ENCODE results near the gene GYS1.
"Not testable (repeated sequence)": the region's sequence is repeated elsewhere in the genome, so short reads cannot be mapped to it uniquely, and the experiment has no call there.

Gene GYS1

DNA sequence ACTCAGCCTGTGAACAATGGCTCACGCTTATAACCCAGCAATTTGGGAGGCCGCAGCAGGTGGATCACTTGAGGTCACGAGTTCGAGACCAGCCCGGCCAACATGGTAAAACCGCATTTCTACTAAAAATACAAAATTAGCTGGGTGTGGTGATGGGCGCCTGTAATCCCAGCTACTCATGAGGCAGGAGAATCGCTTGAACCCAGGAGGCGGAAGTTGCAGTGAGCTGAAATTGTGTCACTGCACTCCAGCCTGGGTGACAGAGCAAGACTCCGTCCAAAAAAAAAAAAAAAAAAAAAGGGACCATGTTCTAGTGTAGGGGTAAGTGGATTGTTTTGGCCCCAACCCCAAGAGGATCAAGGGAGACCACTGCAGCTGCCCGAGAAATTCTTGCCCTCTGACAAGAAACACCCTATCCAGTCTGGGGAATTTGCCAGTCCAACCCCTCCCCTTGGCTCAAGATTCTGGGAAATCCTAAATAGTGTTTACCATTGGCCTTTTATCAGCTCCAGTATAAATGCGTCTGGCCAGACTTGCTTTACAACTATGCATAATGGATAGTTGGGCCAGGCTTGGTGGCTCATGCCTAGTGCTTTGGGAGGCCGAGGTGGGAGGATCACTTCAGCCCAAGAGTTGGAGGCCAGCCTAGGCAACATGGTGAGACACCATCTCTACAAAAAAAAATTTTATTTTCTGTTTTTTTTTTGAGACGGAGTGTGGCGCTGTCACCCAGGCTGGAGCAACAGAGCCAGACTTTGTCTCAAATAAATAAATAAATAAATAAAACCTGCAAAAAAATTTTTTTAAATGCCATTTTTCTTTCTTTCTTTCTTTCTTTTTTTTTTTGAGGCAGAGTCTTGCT, 64.7 kb downstream of the GYS1 start:
- peaks cover 4% of the 10 kb centered on the region; the same call in 1 of the 2 replicates for H3F3A ChIP-seq (ENCODE audit: insufficient read depth)
- no peaks in the 10 kb centered on the region for H3K36me3 ChIP-seq (ENCODE audit: low read length)
- H3K9me2 ChIP-seq (replicated peaks; ENCODE audit: insufficient read depth, low read length) = no peaks in the 10 kb centered on the region
- H3K27me3 ChIP-seq (ENCODE audit: low read length) = no peaks in the 10 kb centered on the region
- no peaks in the 10 kb centered on the region for H3K9me3 ChIP-seq (ENCODE audit: insufficient read depth, low read length)
- no peak overlapping the region for H2AFZ ChIP-seq (ENCODE audit: low read depth, low read length, severe bottlenecking)
- TF ChIP-seq, protein P1, sequence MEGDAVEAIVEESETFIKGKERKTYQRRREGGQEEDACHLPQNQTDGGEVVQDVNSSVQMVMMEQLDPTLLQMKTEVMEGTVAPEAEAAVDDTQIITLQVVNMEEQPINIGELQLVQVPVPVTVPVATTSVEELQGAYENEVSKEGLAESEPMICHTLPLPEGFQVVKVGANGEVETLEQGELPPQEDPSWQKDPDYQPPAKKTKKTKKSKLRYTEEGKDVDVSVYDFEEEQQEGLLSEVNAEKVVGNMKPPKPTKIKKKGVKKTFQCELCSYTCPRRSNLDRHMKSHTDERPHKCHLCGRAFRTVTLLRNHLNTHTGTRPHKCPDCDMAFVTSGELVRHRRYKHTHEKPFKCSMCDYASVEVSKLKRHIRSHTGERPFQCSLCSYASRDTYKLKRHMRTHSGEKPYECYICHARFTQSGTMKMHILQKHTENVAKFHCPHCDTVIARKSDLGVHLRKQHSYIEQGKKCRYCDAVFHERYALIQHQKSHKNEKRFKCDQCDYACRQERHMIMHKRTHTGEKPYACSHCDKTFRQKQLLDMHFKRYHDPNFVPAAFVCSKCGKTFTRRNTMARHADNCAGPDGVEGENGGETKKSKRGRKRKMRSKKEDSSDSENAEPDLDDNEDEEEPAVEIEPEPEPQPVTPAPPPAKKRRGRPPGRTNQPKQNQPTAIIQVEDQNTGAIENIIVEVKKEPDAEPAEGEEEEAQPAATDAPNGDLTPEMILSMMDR (IDR thresholded peaks at IDR 0.05; ENCODE audit: insufficient read depth, low read length, poor library complexity, severe bottlenecking) = no peak
- no peaks in the 10 kb centered on the region for H4K20me1 ChIP-seq (ENCODE audit: low read depth, low read length)
- no peak overlapping the region for H3K27ac ChIP-seq (ENCODE audit: low read depth, low read length)
- H3K4me3 ChIP-seq (ENCODE audit: insufficient read depth, low read length, poor library complexity, severe bottlenecking) = no peak overlapping the region
- no peak overlapping the region for H3K4me2 ChIP-seq (ENCODE audit: low read depth, low read length, poor library complexity, severe bottlenecking)
- H3K9ac ChIP-seq (ENCODE audit: low read length) = no peak overlapping the region
- no peaks in the 10 kb centered on the region for H3K79me2 ChIP-seq (ENCODE audit: insufficient read depth, low read length)

DNA sequence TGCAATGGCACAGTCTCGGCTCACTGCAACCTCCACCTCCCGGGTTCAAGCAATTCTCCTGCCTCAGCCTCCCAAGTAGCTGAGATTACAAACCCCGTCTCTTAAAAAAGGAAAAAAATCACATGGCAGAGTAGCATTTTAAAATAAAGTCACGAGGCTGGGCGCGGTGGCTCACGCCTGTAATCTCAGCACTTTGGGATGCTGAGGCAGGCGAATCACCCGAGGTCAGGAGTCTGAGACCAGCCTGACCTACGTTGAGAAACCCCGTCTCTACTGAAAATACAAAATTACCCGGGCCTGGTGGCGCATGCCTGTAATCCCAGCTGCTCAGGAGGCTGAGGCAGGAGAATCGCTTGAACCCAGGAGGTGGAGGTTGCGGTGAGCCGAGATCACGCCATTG, 65.4 kb downstream of the GYS1 start:
- not testable (repeated sequence) for H3K9me3 ChIP-seq (ENCODE audit: insufficient read depth, low read length); H2AFZ ChIP-seq (ENCODE audit: low read depth, low read length, severe bottlenecking); H3K79me2 ChIP-seq (ENCODE audit: insufficient read depth, low read length); H3K9ac ChIP-seq (ENCODE audit: low read length); H3K4me3 ChIP-seq (ENCODE audit: insufficient read depth, low read length, poor library complexity, severe bottlenecking); H3K9me2 ChIP-seq (replicated peaks; ENCODE audit: insufficient read depth, low read length); H3F3A ChIP-seq (ENCODE audit: insufficient read depth); H3K4me2 ChIP-seq (ENCODE audit: low read depth, low read length, poor library complexity, severe bottlenecking); H4K20me1 ChIP-seq (ENCODE audit: low read depth, low read length); H3K27ac ChIP-seq (ENCODE audit: low read depth, low read length); H3K27me3 ChIP-seq (ENCODE audit: low read length); H3K36me3 ChIP-seq (ENCODE audit: low read length)

DNA sequence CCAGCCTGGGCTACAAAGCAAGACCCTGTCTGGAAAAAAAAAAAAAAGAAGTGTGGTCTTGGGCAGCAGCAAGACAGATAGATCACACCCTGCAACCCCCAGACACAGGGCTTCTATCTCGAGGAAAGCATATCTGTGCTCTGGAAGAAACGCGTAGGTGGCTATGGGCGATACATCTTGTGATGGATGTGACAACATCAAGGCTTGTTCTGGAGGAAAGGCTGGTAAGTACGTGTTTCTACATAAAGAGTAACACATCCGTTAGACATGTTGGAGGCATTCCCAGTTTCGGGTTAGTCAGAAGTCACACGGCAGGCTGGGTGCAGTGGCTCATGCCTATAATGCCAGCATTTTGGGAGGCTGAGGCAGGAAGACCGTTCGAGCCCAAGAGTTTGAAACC, 66.2 kb downstream of the GYS1 start:
- H3K27ac ChIP-seq (ENCODE audit: low read depth, low read length) = no peak overlapping the region
- H3K4me2 ChIP-seq (ENCODE audit: low read depth, low read length, poor library complexity, severe bottlenecking) = no peak overlapping the region
- H3K9ac ChIP-seq (ENCODE audit: low read length) = no peak overlapping the region

DNA sequence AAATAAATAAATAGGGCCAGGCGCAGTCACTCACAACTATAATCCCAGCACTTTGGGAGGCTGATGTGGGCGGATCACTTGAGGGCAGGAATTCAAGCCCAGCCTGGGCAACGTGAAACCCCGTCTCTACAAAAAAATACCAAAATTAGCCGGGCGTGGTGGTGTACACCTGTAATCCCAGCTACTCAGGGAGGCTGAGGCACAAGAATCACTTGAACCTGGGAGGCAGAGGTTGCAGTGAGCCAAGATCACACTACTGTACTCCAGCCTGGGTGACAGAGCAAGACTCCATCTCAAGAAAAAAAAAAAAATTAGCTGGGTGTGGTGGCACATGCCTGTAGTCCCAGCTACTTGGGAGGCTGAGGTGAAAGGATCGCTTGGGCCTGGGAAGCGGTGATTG, 67.2 kb downstream of the GYS1 start:
- not testable (repeated sequence) for H3K27ac ChIP-seq (ENCODE audit: low read depth, low read length); H3K36me3 ChIP-seq (ENCODE audit: low read length); H3K9ac ChIP-seq (ENCODE audit: low read length); H3F3A ChIP-seq (ENCODE audit: insufficient read depth); H3K27me3 ChIP-seq (ENCODE audit: low read length); H3K79me2 ChIP-seq (ENCODE audit: insufficient read depth, low read length); H3K4me3 ChIP-seq (ENCODE audit: insufficient read depth, low read length, poor library complexity, severe bottlenecking); H3K9me2 ChIP-seq (replicated peaks; ENCODE audit: insufficient read depth, low read length); H3K9me3 ChIP-seq (ENCODE audit: insufficient read depth, low read length); H3K4me2 ChIP-seq (ENCODE audit: low read depth, low read length, poor library complexity, severe bottlenecking); H4K20me1 ChIP-seq (ENCODE audit: low read depth, low read length); H2AFZ ChIP-seq (ENCODE audit: low read depth, low read length, severe bottlenecking)

More for the DNA sequence above, 66.2 kb downstream of the GYS1 start:
- no peak overlapping the region for H2AFZ ChIP-seq (ENCODE audit: low read depth, low read length, severe bottlenecking)
- H3K27me3 ChIP-seq (ENCODE audit: low read length) = no peaks in the 10 kb centered on the region
- no peak overlapping the region for H3K4me3 ChIP-seq (ENCODE audit: insufficient read depth, low read length, poor library complexity, severe bottlenecking)
- H3F3A ChIP-seq (ENCODE audit: insufficient read depth) = no peaks in the 10 kb centered on the region
- no peaks in the 10 kb centered on the region for H4K20me1 ChIP-seq (ENCODE audit: low read depth, low read length)
- no peaks in the 10 kb centered on the region for H3K36me3 ChIP-seq (ENCODE audit: low read length)
- H3K79me2 ChIP-seq (ENCODE audit: insufficient read depth, low read length) = no peaks in the 10 kb centered on the region
- no peaks in the 10 kb centered on the region for H3K9me3 ChIP-seq (ENCODE audit: insufficient read depth, low read length)
- TF ChIP-seq EZH2phosphoT487 (conservative IDR thresholded peaks at IDR 0.05; ENCODE audit: low read length) = no peak
- TF ChIP-seq, protein P1 (IDR thresholded peaks at IDR 0.05; ENCODE audit: insufficient read depth, low read length, poor library complexity, severe bottlenecking) = no peak
- no peaks in the 10 kb centered on the region for H3K9me2 ChIP-seq (replicated peaks; ENCODE audit: insufficient read depth, low read length)

Measured in SU-DHL-6 (cell line).